Left kidney (tissue), 2 donors: ENCODE measurements around the gene CAMTA1. TPM values are rescaled to one million over a fixed set of nuclear protein-coding genes. Genes with fewer than 3 reads are reported as not detected.

Experiments
- DNase-seq: peaks from one replicate; pipeline ENCODE4 v3.0.0-alpha.2; 2013
- polyA plus RNA-seq: library from polyadenylated mRNA; unstranded; fragments of 120-200 nt; gene quantifications from one replicate; pipeline ENCODE4 v1.2.1, GENCODE V29; 2013; ENCODE audit not compliant: insufficient read length

CAMTA1 gene
- polyA plus RNA-seq, 1 donor, result 88.8 TPM

GRCh38 chr1:7229186-7229585 is 443.9 kb downstream of the CAMTA1 start:
- DNase-seq, result no peak

- no peak for DNase-seq
Observed at GRCh38 chr1:7229696-7230631, 444.7 kb downstream of the CAMTA1 start.

GRCh38 chr1:7232441-7233236 is 447.4 kb downstream of the CAMTA1 start:
- no peak for DNase-seq

- no peak for DNase-seq
Observed at GRCh38 chr1:7233237-7233540, 447.9 kb downstream of the CAMTA1 start.

DNA sequence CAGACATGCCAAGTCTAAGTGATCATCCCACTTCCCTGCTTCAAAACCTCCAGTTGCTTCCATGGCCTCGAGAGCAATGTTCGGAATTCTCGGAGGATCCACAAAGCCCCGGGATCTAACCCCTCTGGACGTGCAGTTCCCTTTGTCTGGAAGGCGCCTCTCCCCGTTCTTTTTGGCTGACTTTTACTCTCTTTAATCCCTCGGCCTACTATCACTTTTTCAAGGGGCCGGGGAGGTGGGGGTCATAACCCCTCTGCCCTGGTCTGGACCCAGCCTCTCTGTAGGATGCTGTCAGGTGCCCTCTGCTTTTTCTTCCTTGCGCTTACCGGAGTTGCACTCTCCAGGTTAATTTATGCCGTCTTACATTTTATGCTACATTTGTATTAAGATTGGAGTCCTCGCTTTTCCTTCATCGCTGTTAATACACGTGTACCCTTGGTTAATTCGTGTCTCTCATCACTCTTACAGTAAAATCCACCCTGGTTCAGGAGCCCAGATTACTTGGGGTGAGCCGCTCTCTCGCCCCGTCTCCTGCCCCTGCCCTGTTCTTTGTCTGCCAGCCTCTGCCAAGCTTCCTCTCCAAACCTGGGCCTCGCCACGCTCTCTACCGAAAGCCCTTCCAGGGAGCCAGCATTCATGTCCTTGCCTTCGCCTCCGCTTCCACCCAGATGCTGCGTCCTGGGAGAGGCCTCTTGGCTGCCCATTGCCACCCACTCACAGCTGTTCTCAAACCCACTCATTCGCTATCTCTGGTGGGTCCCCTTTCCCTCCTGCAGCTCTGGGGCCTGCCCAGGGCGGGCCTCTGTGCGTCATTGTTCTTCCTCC is 448.6 kb downstream of the CAMTA1 start:
- no peak for DNase-seq

DNA sequence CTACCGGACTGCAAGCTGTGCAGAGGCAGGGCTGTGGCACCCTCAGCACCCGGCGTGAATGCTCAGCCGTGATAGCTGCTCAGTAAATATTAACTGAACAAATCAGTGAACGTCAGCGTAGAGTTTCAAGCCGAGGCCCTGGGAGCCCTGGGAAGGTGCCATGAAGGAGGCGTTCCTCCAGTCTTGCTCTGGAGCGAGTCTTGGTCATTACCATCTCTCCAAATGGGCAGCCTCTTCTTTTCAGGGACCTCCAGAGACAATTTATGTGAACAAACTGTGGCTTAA is 449.2 kb downstream of the CAMTA1 start:
- no peak for DNase-seq

DNA sequence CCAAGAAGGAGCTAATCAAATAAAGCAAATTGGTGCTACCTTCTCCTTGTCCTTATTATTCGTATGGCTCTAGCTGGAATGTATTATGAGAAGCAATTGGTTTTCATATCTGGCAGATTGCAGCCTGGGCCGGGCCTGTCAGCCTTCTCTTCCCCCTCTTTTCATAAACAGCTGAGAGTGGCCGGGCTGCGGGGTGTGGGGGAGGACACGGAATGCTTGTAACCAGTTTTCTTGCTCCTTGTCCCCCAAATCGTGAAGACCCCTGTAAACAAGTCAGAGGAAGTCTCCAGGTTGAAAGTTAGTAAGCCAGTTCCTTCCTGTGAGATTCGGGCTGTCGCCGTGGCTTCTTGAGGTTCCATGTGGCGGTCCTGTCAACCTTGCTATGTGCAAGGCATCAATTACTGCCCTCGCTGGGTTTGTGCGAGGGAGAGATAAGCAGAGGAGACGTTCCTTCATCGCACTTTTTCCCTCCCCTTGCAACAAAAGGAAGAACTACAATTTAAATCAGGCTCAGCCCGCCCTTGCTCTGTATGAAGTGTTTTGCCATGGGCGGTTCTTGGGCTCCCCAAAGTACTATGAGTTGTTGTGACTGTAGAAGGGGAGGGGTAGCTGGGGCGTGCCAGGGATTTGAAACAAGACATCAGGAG is 450.7 kb downstream of the CAMTA1 start:
- no peak for DNase-seq

DNA sequence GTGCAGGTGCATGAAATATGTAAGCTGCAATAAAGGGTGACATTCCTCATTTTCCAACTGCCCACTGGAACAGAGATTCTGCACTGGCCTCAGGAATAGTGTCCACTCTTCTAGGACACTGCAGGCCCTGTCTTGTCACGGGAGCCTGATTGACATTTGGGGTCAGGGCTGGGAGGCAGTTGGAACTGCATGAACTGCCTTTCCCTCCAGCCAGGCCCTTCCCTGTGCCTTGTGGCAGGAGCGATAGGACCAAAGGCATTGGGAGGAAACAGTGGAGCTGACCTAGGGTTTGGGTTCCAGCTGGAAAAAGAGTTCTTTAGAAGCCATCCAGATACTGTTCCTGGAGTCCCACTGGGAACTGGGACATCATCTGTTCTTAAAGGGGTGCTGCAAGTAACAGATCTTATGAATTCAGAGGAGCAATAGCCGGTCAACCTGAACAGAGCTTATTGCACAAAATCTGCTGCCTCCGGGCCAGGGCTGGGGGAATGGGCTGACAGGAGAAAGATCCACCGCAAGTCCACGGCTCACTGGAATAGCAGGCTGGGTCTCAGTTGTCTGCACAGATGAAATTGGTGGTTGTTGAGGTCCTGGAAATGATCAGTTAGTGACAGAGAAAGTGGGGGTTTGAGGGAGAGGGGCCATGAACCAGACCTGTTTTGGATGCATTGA is 451.7 kb downstream of the CAMTA1 start:
- no peak for DNase-seq

DNA sequence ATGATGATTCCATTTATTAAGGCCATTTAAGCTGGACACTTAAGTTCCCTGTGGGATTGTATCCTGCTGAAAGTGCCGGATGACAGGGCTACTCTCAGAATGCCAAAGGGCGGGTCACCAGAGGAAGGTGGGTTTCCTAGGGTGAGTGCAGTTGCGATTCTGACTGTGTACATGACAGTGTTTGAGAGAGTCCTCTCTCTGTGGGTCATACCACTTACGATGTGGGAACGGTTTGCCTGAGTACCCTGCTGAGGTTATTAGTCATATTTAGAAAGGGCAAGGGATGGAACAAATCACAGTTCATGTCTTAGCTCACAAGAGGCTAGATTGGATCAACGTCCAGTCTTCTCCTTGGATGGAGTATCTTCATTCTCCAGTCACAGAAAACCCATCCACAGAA is 461.9 kb downstream of the CAMTA1 start:
- no peak for DNase-seq

DNA sequence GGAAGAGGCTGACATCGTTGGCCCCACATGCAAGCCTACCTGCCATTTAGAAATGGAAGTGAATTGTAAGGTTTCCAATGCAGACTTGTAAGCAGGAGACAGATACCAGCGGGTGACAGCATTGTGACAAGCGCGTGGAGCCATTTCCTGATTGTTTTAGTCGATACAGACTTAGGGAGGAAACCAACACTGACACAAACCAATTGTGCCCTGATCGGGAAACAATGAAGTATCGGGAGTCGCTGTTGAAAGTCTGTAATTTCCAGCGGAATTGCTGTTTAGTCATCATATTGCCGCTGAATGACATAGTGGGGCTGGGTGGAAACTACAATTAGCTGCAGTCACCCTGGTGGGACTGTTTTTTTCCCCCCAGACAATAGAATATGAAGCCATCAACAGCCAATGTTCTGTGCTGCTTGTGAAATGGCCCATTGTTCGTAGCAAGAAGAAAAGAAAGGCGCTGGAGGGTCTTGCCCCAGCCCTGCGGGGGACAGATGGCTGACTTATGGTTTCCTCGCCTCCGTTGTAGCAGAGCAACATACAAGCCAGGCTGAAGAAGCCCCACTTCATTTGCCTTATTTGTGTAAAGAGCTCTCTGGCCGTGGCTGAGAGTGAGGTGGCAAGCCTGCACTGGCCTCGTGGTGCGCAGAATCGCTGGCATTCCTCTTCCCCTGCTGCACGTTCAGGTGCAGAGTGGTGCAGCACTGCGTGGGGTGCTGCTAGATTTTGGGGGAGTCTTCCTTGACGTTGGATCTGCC is 462.7 kb downstream of the CAMTA1 start:
- no peak for DNase-seq

GRCh38 chr1:7248549-7249199 is 463.4 kb downstream of the CAMTA1 start:
- no peak for DNase-seq

DNA sequence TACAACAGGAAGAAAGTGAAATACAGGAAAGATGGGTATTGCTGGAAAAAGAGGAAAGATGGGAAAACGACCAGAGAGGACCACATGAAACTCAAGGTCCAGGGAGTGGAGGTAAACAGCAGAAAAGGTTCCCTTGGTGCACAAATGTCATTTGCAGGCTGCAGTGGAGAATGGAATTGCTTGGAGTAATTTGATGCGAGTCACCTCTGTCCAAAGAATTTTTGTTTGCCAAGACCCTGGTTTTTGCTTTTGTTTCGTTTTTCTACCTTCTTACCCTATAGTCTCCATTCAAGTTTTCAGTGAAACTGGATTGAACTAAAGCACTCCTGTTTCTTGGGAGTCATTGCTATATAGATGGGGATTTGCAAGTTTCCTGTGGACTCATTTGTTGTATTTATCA is 464.3 kb downstream of the CAMTA1 start:
- DNase-seq, result no peak

- DNase-seq, result no peak
Observed at GRCh38 chr1:7250176-7250575, 464.9 kb downstream of the CAMTA1 start.

DNA sequence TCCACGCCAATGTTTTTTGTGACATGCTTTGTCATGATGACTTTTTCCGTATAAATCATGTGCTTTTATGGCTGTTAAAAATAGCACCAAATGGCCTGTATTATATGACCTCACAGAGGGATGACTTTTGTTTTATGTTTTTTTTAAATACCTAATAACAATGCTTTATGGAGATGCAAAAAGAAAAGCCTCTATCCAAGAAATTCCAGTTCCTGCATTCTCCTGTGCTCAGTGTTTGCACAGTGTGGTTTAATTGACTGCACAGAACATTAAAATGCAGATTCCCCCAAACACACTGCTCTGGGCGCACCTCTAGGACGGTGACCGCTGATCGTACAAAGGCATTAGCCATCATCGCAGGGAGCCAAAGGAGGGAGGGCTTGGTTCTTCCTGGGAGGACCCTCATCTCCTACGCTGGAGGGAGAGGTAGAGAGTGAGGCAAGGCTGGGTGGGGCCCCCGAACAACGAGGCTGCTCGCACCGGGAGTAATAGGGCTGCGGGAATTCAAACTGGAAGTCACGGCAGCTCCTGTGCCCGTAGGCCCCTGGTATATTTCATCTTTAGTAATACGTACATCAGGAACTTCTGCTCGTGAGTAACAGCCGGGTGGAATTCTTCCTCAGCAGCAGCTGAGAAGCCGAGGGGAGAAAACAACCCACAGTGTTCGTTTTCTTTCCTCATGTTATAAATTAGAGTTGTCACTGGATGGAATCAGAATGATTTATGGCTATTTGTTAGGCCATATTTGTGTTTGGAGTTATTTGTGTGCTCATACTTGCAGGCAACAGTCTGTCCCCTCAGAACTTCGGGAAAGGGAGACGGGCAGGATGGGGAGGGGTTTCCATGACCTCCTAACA is 465.6 kb downstream of the CAMTA1 start:
- no peak for DNase-seq

DNA sequence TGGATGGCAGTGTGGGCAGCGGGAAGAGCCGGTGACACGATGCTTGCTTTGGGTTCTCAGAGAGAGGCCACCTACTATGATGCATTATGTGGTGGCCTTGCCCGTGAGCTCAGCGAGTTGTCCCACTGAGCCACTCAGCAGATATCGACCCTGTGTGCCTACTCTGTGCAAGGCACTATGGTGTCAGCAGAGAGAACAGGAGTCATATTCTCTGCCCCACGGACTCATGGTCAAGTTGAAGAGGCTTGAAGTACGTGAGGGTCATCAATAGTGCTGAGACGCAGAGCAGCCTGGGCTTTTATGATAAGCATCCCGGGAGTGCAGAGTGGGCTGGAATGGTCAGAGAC is 466.2 kb downstream of the CAMTA1 start:
- no peak for DNase-seq

- DNase-seq, result no peak
Observed at GRCh38 chr1:7252411-7253117, 467.3 kb downstream of the CAMTA1 start.

DNA sequence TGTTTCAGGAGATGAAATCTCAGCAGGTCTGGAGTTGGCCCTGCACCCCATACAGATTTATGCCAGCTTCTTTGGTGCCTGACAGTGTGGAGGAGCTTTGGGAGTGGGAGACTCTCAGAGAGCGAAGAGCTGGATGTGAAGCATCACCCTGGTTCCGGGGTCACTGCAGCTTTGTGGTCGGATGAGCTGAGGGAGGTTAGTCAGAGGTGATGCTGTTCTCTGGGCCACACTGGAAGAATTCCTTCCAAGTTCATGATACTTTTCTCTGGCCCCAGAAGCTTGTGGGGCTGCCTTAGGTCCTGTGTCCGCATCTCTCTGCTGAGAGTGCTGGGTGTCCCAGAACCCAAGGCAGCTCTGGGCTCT is 467.8 kb downstream of the CAMTA1 start:
- no peak for DNase-seq

- DNase-seq, result no peak
Observed at GRCh38 chr1:7253988-7254587, 468.8 kb downstream of the CAMTA1 start.
